MV-4-11 (cell line): ENCODE data around the gene MARCHF10.

ENCODE experiments used
- DNase-seq: peaks from one replicate; lab custom pipeline; 2025; lab: John Stamatoyannopoulos, UW

MARCHF10 gene

GRCh38 chr17:62753562-62753961, 54.6 kb downstream of the MARCHF10 start:
- DNase-seq: no peak

DNA sequence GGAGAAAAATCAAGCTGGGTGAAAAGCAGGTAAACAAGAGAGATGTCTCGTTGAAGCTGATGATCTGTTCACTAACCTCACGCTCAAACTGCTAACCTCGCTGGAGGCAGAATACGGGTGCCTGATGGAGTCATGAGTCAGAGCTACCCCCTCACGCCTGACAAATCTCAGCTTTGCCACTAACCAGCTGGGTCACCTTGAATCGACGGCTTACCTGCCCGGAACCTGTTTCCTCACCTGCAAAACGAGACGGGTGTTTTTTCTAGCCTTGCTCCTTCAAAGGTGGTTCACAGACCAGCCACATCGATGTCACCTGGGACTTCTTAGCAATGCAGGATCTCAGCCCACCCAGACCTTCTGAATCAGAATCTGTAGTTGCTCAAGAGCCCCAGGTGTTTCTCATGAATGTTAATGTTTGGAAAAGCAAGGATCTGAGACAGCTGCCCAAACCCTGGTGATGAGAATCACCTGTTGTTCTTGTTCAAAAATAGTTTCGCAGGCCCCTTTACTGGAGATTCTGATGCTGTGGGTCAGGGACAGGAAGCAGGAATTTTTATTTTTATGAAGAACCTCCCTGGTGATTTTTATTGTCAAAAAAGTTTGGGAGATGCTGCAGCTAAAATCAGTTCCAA, 56.9 kb downstream of the MARCHF10 start:
- DNase-seq: no peak

DNA sequence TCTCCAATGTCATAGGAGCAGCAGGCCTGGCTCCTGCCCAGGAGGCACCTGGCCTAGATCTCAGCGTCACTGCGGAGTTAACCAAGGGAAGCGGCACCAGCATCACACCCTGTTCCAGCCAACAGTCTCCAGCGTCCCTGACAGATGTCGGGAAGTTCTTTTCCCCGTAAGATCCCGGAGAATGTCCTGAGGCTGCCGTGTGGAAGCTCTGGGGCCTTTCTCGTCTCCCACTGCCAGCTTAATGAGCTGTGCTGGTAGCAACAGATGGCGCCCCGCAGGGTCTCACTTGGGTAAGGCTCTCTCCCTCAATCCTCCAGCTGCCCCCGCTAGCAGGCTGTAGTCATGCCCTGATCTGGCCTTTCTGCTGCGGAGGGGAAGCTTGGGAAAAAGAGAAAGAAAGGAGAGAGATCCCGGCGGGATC, 57.5 kb downstream of the MARCHF10 start:
- no peak for DNase-seq

- no peak for DNase-seq
These were observed 58.2 kb downstream of the MARCHF10 start for GRCh38 chr17:62749926-62750325.

- DNase-seq: no peak
These were observed 61.2 kb downstream of the MARCHF10 start for GRCh38 chr17:62746941-62747340.

DNA sequence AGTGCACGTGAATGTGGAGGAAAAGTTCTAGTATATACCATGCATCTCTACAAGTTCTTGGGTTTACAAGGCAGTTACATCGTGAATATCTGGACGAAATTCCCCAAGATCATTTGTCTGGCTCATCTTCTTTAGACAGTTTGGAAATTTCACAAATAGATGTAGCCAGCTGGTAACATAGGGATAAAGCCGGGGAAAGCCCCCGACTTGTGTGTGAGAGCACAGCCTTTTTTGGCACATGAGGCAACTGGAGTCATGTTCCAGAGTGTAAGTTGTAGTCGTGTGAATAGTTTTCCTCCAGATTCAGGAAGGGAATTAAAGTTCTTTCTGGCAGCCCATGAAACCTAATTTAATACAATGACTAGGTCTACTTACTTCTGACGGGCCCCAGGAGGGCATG, 62.3 kb downstream of the MARCHF10 start:
- DNase-seq: no peak

DNA sequence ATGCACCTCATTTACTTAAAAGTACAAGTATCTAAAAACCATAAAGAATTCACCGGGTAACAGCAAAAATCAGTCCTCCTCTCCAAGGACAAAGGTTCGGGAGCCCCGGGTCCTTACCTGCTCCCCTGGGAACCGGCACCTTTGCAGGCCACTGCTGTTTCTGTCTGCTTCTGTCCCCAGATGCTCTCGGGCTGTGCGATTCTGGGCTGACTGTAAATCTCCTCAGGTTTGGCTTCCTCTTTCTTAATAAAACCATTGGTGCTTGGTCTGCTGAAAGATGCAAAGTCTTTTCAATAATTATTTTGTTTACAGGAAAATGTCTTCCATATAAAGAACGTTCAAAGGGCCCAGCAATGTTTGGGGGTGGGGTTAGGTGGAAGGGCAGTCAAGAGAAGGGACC, 63.9 kb downstream of the MARCHF10 start:
- DNase-seq: no peak

DNA sequence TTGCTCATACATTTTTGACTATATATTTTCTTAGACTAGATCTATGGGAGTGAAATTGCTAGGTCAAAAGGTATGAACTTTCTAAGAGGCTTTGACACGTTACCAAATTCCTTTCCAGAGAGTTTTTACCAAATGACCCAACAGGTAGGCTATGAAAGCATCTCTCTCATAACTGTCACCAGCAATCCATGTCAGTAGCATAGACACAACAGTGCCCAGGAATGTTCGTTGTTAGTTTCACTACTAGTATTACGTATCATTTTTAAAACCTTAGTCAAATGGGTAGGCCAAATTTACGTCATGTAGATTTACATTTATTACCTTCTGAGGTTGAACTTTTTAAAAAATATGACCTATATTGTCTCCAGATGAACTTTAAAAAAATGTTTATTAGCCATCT, 66.8 kb downstream of the MARCHF10 start:
- no peak for DNase-seq

GRCh38 chr17:62739645-62740388, 68.3 kb downstream of the MARCHF10 start:
- DNase-seq: no peak

- no peak for DNase-seq
These were observed 69.8 kb downstream of the MARCHF10 start for GRCh38 chr17:62738281-62738680.

GRCh38 chr17:62737513-62737912, 70.6 kb downstream of the MARCHF10 start:
- no peak for DNase-seq

DNA sequence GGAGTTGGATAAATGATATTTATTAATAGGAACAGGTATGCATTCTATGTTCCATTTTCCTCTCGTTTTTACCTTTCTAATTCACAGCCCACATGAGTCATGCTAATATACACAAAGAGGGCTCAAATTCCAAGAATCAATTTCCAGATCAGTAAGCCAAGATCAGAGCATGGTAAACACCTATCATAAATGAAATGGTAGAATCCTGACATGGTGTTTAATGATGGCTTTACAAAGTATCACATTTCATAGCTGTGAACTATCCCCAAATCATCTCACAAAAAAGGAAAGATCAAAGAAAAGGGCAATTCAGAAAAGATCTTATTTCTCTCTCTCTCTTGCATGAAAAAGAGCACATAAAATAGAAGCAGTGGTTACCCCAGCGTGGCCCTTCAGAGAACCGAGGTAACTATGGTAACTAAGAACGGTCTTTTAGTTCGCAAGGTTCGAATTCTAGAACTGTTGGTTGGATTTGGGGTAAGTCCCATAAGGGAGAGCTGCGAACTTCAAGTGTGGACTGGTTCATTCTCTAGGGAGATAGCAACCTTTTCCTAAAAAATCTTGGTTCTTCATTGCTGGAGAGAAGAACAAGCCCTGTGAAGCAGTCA, 73.0 kb downstream of the MARCHF10 start:
- no peak for DNase-seq

GRCh38 chr17:62732125-62732524, 76.0 kb downstream of the MARCHF10 start:
- no peak for DNase-seq

GRCh38 chr17:62727916-62728672, 80.0 kb downstream of the MARCHF10 start:
- no peak for DNase-seq

- DNase-seq: peak; percentile 51
These were observed 82.3 kb downstream of the MARCHF10 start for GRCh38 chr17:62725791-62726249.

DNA sequence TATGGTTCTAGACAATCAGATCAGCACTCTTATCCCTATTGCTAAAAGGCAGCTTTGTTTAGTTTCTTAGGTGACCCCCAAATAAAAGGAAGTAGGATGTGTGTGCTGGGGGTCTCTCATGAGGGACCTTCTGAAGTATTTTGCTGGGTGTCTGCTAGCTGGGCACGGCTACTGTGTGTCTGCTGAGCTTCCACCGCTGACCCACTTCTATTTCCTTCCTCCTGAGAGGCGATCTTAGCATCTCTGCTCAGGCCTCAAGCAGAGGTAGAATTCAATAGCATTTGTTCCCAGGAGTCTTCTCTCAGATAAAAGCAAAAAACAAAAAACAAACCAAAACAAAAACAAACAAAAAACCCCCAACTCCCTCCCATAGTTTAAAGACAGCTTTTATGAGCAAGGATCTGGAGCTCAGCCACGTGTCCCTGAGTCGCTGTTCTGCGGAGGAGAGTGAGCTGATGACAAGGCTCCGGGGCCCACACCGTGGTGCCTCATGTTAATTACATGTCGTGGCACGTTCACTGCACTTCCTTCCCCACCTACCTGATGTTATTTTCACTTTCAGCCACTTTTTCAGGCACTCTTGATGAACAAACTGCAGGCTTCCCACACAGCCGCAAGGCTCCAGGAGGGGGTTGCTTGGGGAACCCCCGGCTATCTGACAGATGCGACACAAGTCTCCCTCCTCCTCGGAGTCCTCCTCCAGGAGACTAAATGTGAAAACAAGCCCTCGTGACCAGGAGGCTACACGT, 83.5 kb downstream of the MARCHF10 start:
- no peak for DNase-seq

DNA sequence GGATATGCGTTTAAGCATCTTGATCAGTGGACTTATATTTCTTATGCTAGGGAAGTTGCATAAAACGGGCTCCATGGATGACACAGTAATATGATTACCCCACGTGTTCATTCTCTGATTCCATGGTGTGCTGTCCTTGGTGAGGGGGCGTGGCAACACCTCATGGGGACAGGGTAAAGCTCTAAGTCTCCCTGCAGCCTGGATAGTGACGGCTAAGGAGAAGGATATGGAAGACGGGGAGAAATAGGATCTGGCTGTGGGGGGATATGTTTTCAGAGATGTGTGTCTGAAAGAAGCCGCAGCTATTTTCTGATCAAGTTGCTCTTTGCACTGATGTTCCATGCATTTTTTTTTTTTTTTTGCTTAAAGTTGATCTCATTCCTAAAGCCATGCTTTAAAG, 84.3 kb downstream of the MARCHF10 start:
- DNase-seq: no peak

GRCh38 chr17:62722625-62723024, 85.5 kb downstream of the MARCHF10 start:
- DNase-seq: no peak

DNA sequence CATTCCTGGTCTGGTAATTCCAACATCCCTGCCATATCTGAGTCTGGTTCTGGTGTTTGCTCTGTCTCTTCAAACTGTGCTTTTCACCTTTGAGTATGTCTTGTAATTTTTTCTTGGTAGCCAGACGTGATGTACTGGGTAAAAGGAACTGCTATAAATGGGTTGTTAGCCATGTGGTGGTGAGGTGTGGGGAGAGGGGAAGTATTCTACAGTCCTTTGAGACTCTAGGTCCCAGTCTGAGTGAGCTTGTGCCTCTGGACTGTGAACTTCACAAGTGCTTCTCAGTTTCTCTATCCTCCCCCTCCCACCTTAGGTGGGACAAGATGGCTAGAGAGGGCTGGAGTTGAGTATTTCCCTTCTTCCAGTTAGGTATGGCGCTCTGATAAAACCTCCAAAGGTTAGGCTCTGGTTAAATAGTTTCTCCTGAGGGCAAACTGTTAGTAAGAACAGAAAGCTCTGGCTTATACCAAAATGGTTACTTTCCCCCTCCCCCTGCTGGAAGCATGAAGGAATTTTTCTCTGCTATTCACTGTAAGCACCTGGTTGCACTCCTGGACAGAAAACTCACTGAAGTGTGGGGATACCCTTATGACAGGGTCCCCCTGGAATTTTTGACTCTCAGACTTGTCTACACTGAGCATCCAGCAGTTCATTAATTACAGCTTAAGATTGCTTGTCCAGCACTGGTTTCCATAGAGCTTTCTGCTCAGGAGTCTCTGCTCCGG, 87.8 kb downstream of the MARCHF10 start:
- no peak for DNase-seq

DNA sequence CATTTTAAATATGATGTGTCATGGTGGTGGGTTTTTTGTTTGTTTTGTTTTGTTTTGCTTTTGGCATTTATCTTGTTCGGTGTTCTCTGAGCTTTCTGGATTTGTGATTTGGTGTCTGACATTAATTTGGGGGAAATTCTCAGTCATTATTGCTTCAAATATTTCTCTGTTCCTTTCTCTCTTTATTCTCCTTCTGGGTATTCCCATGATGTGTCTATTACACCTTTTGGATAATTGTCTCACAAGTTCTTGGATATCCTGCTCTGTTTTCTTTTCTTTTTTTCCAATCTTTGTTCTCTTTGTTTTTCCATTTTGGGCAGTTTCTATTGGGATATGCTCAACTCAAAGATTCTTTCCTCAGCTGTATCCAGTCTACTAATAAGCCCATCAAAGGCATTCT, 88.5 kb downstream of the MARCHF10 start:
- DNase-seq: no peak

- no peak for DNase-seq
These were observed 89.7 kb downstream of the MARCHF10 start for GRCh38 chr17:62718429-62718828.
